IMR-90 (cell line): ENCODE data around the gene CRCP. TPM values are rescaled to one million over a fixed set of nuclear protein-coding genes. Genes with fewer than 3 reads are reported as not detected.

ENCODE experiments used
- ATAC-seq: fragments of 200-7000 bp; cut with Tn5 transposase; 2 replicates; pipeline ENCODE4 v1.9.1; 2020; ENCODE audit warnings: low read depth, mild to moderate bottlenecking, moderate library complexity
- BruUV-seq: library from RNA; stranded (reverse); fragments of 400-500 nt; replicated peaks from 2 replicates; lab custom pipeline; 2021; lab: Mats Ljungman, UMichigan
- CTCF ChIA-PET: fragments of 300-600 bp; formaldehyde crosslinking; extraction: SDS; loops from one replicate; lab custom pipeline; 2021; ENCODE audit warnings: antibody characterized with exemption; lab: Yijun Ruan, JAX
- POLR2A ChIA-PET: fragments of 300-600 bp; sonication (Branson Sonifier 250); formaldehyde crosslinking; loops from one replicate; lab custom pipeline; 2022; ENCODE audit warnings: antibody characterized with exemption; ENCODE audit not compliant: unreplicated experiment; lab: Charles Lee
- DNase-seq: peaks from one replicate; pipeline ENCODE4 v3.0.0; 2013
- H2AFZ ChIP-seq: replicated peaks from 2 replicates; pipeline ENCODE3; 2013; ENCODE audit warnings: low read length, mild to moderate bottlenecking; ENCODE audit not compliant: poor library complexity
- H2AK5ac ChIP-seq: 2 replicates; pipeline ENCODE4 v1.6.1; 2013; ENCODE audit warnings: low read depth, low read length, inconsistent platforms
- H2AK9ac ChIP-seq: replicated peaks from 2 replicates; pipeline ENCODE3; 2013; ENCODE audit warnings: mild to moderate bottlenecking, low read depth, low read length, moderate library complexity; ENCODE audit not compliant: poor library complexity
- H2BK120ac ChIP-seq: 2 replicates; pipeline ENCODE4 v1.6.1; 2013; ENCODE audit warnings: low read depth, low read length, inconsistent platforms
- H2BK15ac ChIP-seq: 3 replicates; pipeline ENCODE4 v1.6.1; 2013; ENCODE audit warnings: low read depth, low read length, inconsistent platforms
- H2BK20ac ChIP-seq: 2 replicates; pipeline ENCODE4 v1.6.1; 2013; ENCODE audit warnings: low read depth, mild to moderate bottlenecking, inconsistent platforms, low read length, moderate library complexity
- H2BK5ac ChIP-seq: 2 replicates; pipeline ENCODE4 v1.6.1; 2013; ENCODE audit warnings: mild to moderate bottlenecking, low read depth, low read length, inconsistent platforms; ENCODE audit not compliant: poor library complexity, severe bottlenecking
- H3K14ac ChIP-seq: replicated peaks from 2 replicates; pipeline ENCODE4 v1.6.1; 2013; ENCODE audit warnings: low read depth, low read length, inconsistent platforms
- H3K18ac ChIP-seq: 2 replicates; pipeline ENCODE4 v1.6.1; 2013; ENCODE audit warnings: low read depth, low read length, control low read depth
- H3K23ac ChIP-seq: 2 replicates; pipeline ENCODE4 v1.6.1; 2013; ENCODE audit warnings: low read depth, low read length, inconsistent platforms
- H3K27ac ChIP-seq: 2 replicates; pipeline ENCODE4 v1.5.1; 2013; ENCODE audit warnings: mild to moderate bottlenecking, control low read depth, low read length; ENCODE audit not compliant: insufficient read depth
- H3K27me3 ChIP-seq: 2 replicates; pipeline ENCODE4 v1.6.1; 2013; ENCODE audit warnings: low read length; ENCODE audit not compliant: control insufficient read depth, insufficient read depth
- H3K36me3 ChIP-seq: 2 replicates; pipeline ENCODE4 v1.6.1; 2013; ENCODE audit warnings: low read length, mixed read lengths; ENCODE audit not compliant: control insufficient read depth, insufficient read depth
- H3K4ac ChIP-seq: 2 replicates; pipeline ENCODE4 v1.6.1; 2013; ENCODE audit warnings: low read depth, low read length, inconsistent platforms
- H3K4me1 ChIP-seq: 2 replicates; pipeline ENCODE4 v1.6.1; 2013; ENCODE audit warnings: low read length, mixed read lengths; ENCODE audit not compliant: control insufficient read depth, insufficient read depth
- H3K4me2 ChIP-seq: 2 replicates; pipeline ENCODE4 v1.6.1; 2013; ENCODE audit warnings: low read depth, mild to moderate bottlenecking, control low read depth, low read length, moderate library complexity
- H3K4me3 ChIP-seq: 2 replicates; pipeline ENCODE4 v1.5.1; 2013; ENCODE audit warnings: low read depth, mild to moderate bottlenecking, control low read depth, low read length, moderate library complexity; ENCODE audit not compliant: insufficient read depth
- H3K56ac ChIP-seq: 2 replicates; pipeline ENCODE4 v1.6.1; 2013; ENCODE audit warnings: low read length, inconsistent platforms; ENCODE audit not compliant: insufficient read depth; ENCODE audit errors: extremely low read depth
- H3K79me1 ChIP-seq, 2 experiments: 2 replicates each; pipeline ENCODE4 v1.6.1; 2013; ENCODE audit warnings: low read length in 2 of 2, inconsistent platforms in 1 of 2, low read depth in 1 of 2
- H3K9ac ChIP-seq: 2 replicates; pipeline ENCODE4 v1.6.1; 2013; ENCODE audit warnings: low read depth, low read length, control low read depth
- H3K9me1 ChIP-seq: 2 replicates; pipeline ENCODE4 v1.6.1; 2013; ENCODE audit warnings: low read length, inconsistent platforms; ENCODE audit not compliant: insufficient read depth
- H3K9me3 ChIP-seq: 2 replicates; pipeline ENCODE4 v1.6.1; 2013; ENCODE audit warnings: low read length; ENCODE audit not compliant: control insufficient read depth, insufficient read depth
- H4K20me1 ChIP-seq: 2 replicates; pipeline ENCODE4 v1.6.1; 2013; ENCODE audit warnings: low read length, inconsistent platforms; ENCODE audit not compliant: insufficient read depth
- H4K5ac ChIP-seq: 2 replicates; pipeline ENCODE4 v1.6.1; 2013; ENCODE audit warnings: mild to moderate bottlenecking, low read depth, low read length, control low read depth
- H4K8ac ChIP-seq, 2 experiments: 2 replicates each; pipeline ENCODE4 v1.6.1; 2013; ENCODE audit warnings: low read depth in 2 of 2, low read length in 2 of 2, control low read depth in 1 of 2, inconsistent platforms in 1 of 2
- H4K91ac ChIP-seq: 2 replicates; pipeline ENCODE4 v1.6.1; 2013; ENCODE audit warnings: low read depth, low read length, inconsistent platforms; ENCODE audit not compliant: insufficient read depth
- RCOR1 ChIP-seq: IDR thresholded peaks from 2 replicates; pipeline ENCODE4 v1.6.1; 2012; ENCODE audit warnings: mild to moderate bottlenecking, low read length, improper control_type of control experiment; ENCODE audit not compliant: insufficient replicate concordance
- WGBS, 2 experiments: methylation state at CpG; one replicate each; pipeline versions ENCODE4 v1.1.5 to v1.1.7; 2013; ENCODE audit warnings: missing lambda C conversion rate in 2 of 2; ENCODE audit not compliant: insufficient read length in 1 of 2; ENCODE audit errors: extremely low coverage in 2 of 2; 5-methylcytosine and 5-hydroxymethylcytosine counted together
- dilution Hi-C: fragments of 300-500 bp; cut with HindIII; formaldehyde crosslinking; loops from one replicate; pipeline ENCODE4 v1.14.3; 2018; ENCODE audit warnings: low sequenced_read_pairs; ENCODE audit not compliant: unreplicated experiment
- in situ Hi-C: fragments of 300-500 bp; cut with MboI; formaldehyde crosslinking; loops from 3 replicates; pipeline ENCODE4 v1.14.3; 2019; ENCODE audit warnings: low sequenced_read_pairs, inconsistent platforms, mixed read lengths
- intact Hi-C: fragments of 100-400 bp; cut with micrococcal nuclease; formaldehyde crosslinking; loops from 2 replicates; pipeline ENCODE4 v1.10.0; 2022
- polyA plus RNA-seq, 3 experiments: library from polyadenylated mRNA; depleted of rRNA; stranded (reverse); fragments of >200 nt; gene quantifications; 2 replicates each; pipeline ENCODE4 v1.2.3, GENCODE V29; 2012; ENCODE audit warnings: low replicate concordance in 1 of 3
- total RNA-seq: library from RNA; depleted of rRNA; stranded (reverse); fragments of >200 nt; gene quantifications from 2 replicates; pipeline ENCODE4 v1.2.3, GENCODE V29; 2012

CRCP gene
- total and polyA plus RNA-seq, 2 of the 4 experiments (the other 2 are of a cell fraction): 22.9 to 37.5 TPM

- in situ Hi-C loops: no loop called here
These were observed 48.6 kb downstream of the CRCP start for GRCh38 chr7:66163186-66163610.

More at GRCh38 chr7:66163186-66163610, 48.6 kb downstream of the CRCP start:
- no peak for TF ChIP-seq RCOR1
- Histone ChIP-seq H3K36me3 (peaks cover 9% of the 10 kb centered on the region), H3K79me1 (no peaks in the 10 kb centered on the region), H4K5ac (no peak overlapping the region), H4K91ac (no peak overlapping the region), H2BK15ac (no peak overlapping the region), H3K23ac (no peak overlapping the region), H2BK20ac (no peak overlapping the region), H3K56ac (no peak overlapping the region), H4K20me1 (no peaks in the 10 kb centered on the region), H3K4me2 (no peak overlapping the region), H2AFZ (no peak overlapping the region), H4K8ac (no peak overlapping the region), H3K9me3 (peaks cover 11% of the 10 kb centered on the region), H2AK9ac (no peak overlapping the region), H3K27ac (no peak overlapping the region), H3K4ac (no peak overlapping the region), H3K9ac (no peak overlapping the region), H3K18ac (no peak overlapping the region), H3K9me1 (no peaks in the 10 kb centered on the region), H3K27me3 (no peaks in the 10 kb centered on the region), H3K4me1 (peaks cover 6% of the 10 kb centered on the region), H2BK5ac (no peak overlapping the region), H2AK5ac (no peak overlapping the region), H3K4me3 (no peak overlapping the region), H2BK120ac (no peak overlapping the region), H3K14ac (no peak overlapping the region)
- dilution Hi-C loops: no loop called here
- ChIA-PET POLR2A (no interaction called here), CTCF (no interaction called here)
- DNase-seq (no peak), ATAC-seq (no peak)
- no TSS peak for BruUV-seq
- 100% methylated on average over 1 of the region's 1 CpG; no CpG with 5 or more reads in 1 of the 2 experiments for WGBS, 2 experiments
- intact Hi-C loops: no loop called here
